Ovary (tissue), 9 donors: ENCODE measurements around the gene NAT16. TPM values are rescaled to one million over a fixed set of nuclear protein-coding genes. Genes with fewer than 3 reads are reported as not detected.

Source experiments
- DNase-seq, 5 donors: peaks; one replicate each; pipeline ENCODE4 v3.0.0-alpha.2; 2019 to 2020
- H3K27ac ChIP-seq, 2 donors: fragments of 200-600 bp; one replicate each; pipeline versions ENCODE4 v1.5.1 to v1.8.0; 2019 to 2022
- H3K27me3 ChIP-seq: fragments of 200-600 bp; one replicate; pipeline ENCODE4 v1.8.0; 2022
- H3K36me3 ChIP-seq: fragments of 200-600 bp; sonication (generic); one replicate; pipeline ENCODE4 v1.5.1; 2019
- H3K4me1 ChIP-seq: one replicate; pipeline ENCODE4 v1.8.1; 2013; ENCODE audit warnings: mild to moderate bottlenecking, moderate library complexity; ENCODE audit not compliant: insufficient read depth
- H3K4me3 ChIP-seq: fragments of 200-600 bp; sonication (generic); one replicate; pipeline ENCODE4 v1.5.1; 2017
- H3K9me3 ChIP-seq, 2 donors: fragments of 200-600 bp in 1 of 2; sonication (generic) in 1 of 2; one replicate each; pipeline versions ENCODE4 v1.5.1 to v1.8.1; 2013 to 2019; ENCODE audit warnings: mild to moderate bottlenecking in 1 of 2, moderate library complexity in 1 of 2
- EP300 ChIP-seq: sonication (generic); formaldehyde crosslinking; IDR thresholded peaks from one replicate; pipeline ENCODE4 v1.6.1; 2017; ENCODE audit warnings: antibody characterized with exemption
- POLR2A ChIP-seq: fragments of 450-650 bp; IDR thresholded peaks from one replicate; pipeline ENCODE4 v1.6.1; 2017; ENCODE audit warnings: antibody characterized with exemption, mild to moderate bottlenecking, moderate library complexity
- WGBS, 3 donors: extraction: QIAGEN DNeasy Blood & Tissue Kit in 1 of 3; methylation state at CpG; one replicate each; pipeline versions ENCODE4 v1.1.5 to v1.1.7; 2013 to 2017; 5-methylcytosine and 5-hydroxymethylcytosine counted together
- intact Hi-C, 4 donors: fragments of 100-400 bp; cut with DNase I; formaldehyde crosslinking; loops; one replicate each; pipeline versions ENCODE4 v1.11.0 to v1.15.1; 2022 to 2023
- polyA plus RNA-seq, 2 donors: library from polyadenylated mRNA; stranded (reverse); fragments of 200-250 nt in 1 of 2; fragments of 350-450 nt in 1 of 2; fragmentation: Illumina TruSeq in 1 of 2; extraction: RNeasy Lipid Tissue Mini Kit (QIAGEN cat#74804) in 1 of 2; gene quantifications; one replicate each; pipeline ENCODE4 v1.2.3, GENCODE V29; 2013 to 2014
- total RNA-seq, 7 donors: library from RNA; depleted of rRNA in 2 of 7; stranded (reverse); fragments of >200 nt in 2 of 7; fragmentation: NEBNext Ultra II Directional in 3 of 7; extraction: Animal tissue kit (Norgen Biotek cat#: 25700) in 3 of 7; gene quantifications; one replicate each; pipeline versions ENCODE4 v1.1.0 to v1.2.4, GENCODE V29; 2016 to 2023
- TF ChIP-seq, protein P1 (sequence below), 3 donors: fragments of 450-650 bp in 2 of 3; fragments of 200-600 bp in 1 of 3; IDR thresholded peaks; one replicate each; pipeline versions ENCODE4 v1.5.1 to v1.8.0; 2016 to 2022; ENCODE audit warnings: antibody characterized with exemption in 3 of 3, mild to moderate bottlenecking in 1 of 3
- donor health status: DM: no; HTN: no; CAD: no; lungs with moderate emphysema.
- donor health status: DM: no; HTN: no; CAD: no.
- donor health status: Bipolar disorder and iron deficiency.
- donor health status: DM: yes; HTN: yes; CAD: no.
- donor health status: DM: no; HTN: no; CAD: no.
- donor health status: DM: yes; HTN: yes; CAD: no.

NAT16 gene
- total and polyA plus RNA-seq, 9 donors, result not detected

- Histone ChIP-seq H3K27ac (no peak overlapping the region), H3K4me3 (no peak overlapping the region), H3K9me3 (no peaks in the 10 kb centered on the region), H3K27me3 (peaks cover 5% of the 10 kb centered on the region), H3K4me1 (peaks cover 7% of the 10 kb centered on the region), H3K36me3 (no peaks in the 10 kb centered on the region)
- no peak for DNase-seq
- WGBS, 3 donors, result 0 to 1% (median 1%) methylated on average over 41 to 79 of the region's 79 CpGs
- intact Hi-C loops, result loop anchor here in 1 of 4 donors (10.0 kb wide), 1 partner anchor 113 kb away; no protein-coding TSS in a partner anchor
- TF ChIP-seq EP300 (no peak), POLR2A (no peak)
- TF ChIP-seq, protein P1, sequence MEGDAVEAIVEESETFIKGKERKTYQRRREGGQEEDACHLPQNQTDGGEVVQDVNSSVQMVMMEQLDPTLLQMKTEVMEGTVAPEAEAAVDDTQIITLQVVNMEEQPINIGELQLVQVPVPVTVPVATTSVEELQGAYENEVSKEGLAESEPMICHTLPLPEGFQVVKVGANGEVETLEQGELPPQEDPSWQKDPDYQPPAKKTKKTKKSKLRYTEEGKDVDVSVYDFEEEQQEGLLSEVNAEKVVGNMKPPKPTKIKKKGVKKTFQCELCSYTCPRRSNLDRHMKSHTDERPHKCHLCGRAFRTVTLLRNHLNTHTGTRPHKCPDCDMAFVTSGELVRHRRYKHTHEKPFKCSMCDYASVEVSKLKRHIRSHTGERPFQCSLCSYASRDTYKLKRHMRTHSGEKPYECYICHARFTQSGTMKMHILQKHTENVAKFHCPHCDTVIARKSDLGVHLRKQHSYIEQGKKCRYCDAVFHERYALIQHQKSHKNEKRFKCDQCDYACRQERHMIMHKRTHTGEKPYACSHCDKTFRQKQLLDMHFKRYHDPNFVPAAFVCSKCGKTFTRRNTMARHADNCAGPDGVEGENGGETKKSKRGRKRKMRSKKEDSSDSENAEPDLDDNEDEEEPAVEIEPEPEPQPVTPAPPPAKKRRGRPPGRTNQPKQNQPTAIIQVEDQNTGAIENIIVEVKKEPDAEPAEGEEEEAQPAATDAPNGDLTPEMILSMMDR (IDR thresholded peaks at IDR 0.05), result no peak
Observed at GRCh38 chr7:101172005-101172853, 7.9 kb downstream of the NAT16 start.

GRCh38 chr7:101171442-101171837, 8.7 kb downstream of the NAT16 start:
- 1% methylated on average over 12 to 13 of the region's 13 CpGs for WGBS, 3 donors
- no peak overlapping the region for H3K4me3 ChIP-seq
- peaks cover 7% of the 10 kb centered on the region for H3K4me1 ChIP-seq
- H3K9me3 ChIP-seq, result no peaks in the 10 kb centered on the region
- DNase-seq, result no peak
- H3K36me3 ChIP-seq, result no peaks in the 10 kb centered on the region
- H3K27ac ChIP-seq, result no peak overlapping the region
- TF ChIP-seq EP300, result no peak
- TF ChIP-seq, protein P1 (IDR thresholded peaks at IDR 0.05), result no peak
- no peak for TF ChIP-seq POLR2A
- H3K27me3 ChIP-seq, result peaks cover 7% of the 10 kb centered on the region
- intact Hi-C loops, result loop anchor here in 1 of 4 donors (10.0 kb wide), 1 partner anchor 113 kb away; no protein-coding TSS in a partner anchor

GRCh38 chr7:101170617-101171441, 9.3 kb downstream of the NAT16 start:
- intact Hi-C loops, result loop anchor here in 1 of 4 donors (10.0 kb wide), 1 partner anchor 114 kb away; no protein-coding TSS in a partner anchor
- Histone ChIP-seq H3K27me3 (peaks cover 7% of the 10 kb centered on the region), H3K36me3 (no peaks in the 10 kb centered on the region)

More at GRCh38 chr7:101170617-101171441, 9.3 kb downstream of the NAT16 start:
- DNase-seq, result no peak
- no peak overlapping the region for H3K4me3 ChIP-seq
- H3K27ac ChIP-seq, result no peak overlapping the region
- TF ChIP-seq, protein P1 (IDR thresholded peaks at IDR 0.05), result no peak
- TF ChIP-seq POLR2A, result no peak
- no peaks in the 10 kb centered on the region for H3K9me3 ChIP-seq
- peaks cover 7% of the 10 kb centered on the region for H3K4me1 ChIP-seq
- WGBS, 3 donors, result 3 to 4% (median 4%) methylated on average over 17 of the region's 17 CpGs
